HCT116 (cell line): Measurements from ENCODE around the gene YWHAG.
"Not testable (repeated sequence)": the region's sequence is repeated elsewhere in the genome, so short reads cannot be mapped to it uniquely, and the experiment has no call there.

Experiments used
- ATF3 ChIP-seq: IDR thresholded peaks from 2 replicates; pipeline ENCODE4 v1.6.1; 2012
- CTCF ChIP-seq, 3 experiments: fragments of 200-600 bp in 1 of 3; sonication (generic) in 1 of 3; IDR thresholded peaks in 2 of 3; conservative IDR thresholded peaks in 1 of 3; 2 replicates each; pipeline ENCODE4 v1.5.1; 2012 to 2017; ENCODE audit warnings: low read depth in 2 of 3, low read length in 2 of 3, antibody characterized with exemption in 1 of 3, borderline replicate concordance in 1 of 3, control low read depth in 1 of 3, mild to moderate bottlenecking in 1 of 3, mixed read lengths in 1 of 3, mixed run types in 1 of 3, moderate library complexity in 1 of 3; ENCODE audit not compliant: insufficient read depth in 1 of 3
- EZH2 ChIP-seq: fragments of 200-600 bp; sonication (generic); IDR thresholded peaks from 2 replicates; pipeline ENCODE4 v1.6.1; 2017; ENCODE audit warnings: antibody characterized with exemption, mixed run types
- EZH2phosphoT487 ChIP-seq: fragments of 200-600 bp; IDR thresholded peaks from 2 replicates; pipeline ENCODE4 v1.6.1; 2018; ENCODE audit warnings: antibody characterized with exemption, borderline replicate concordance
- MAX ChIP-seq: IDR thresholded peaks from 2 replicates; pipeline ENCODE4 v1.6.1; 2012
- POLR2AphosphoS5 ChIP-seq: IDR thresholded peaks from 2 replicates; pipeline ENCODE4 v1.6.1; 2011; ENCODE audit warnings: mild to moderate bottlenecking, low read depth, low read length, moderate library complexity
- REST ChIP-seq: IDR thresholded peaks from 2 replicates; pipeline ENCODE4 v1.6.1; 2012; ENCODE audit warnings: low read depth
- SIN3A ChIP-seq: IDR thresholded peaks from 2 replicates; pipeline ENCODE4 v1.6.1; 2012; ENCODE audit warnings: low read depth
- SP1 ChIP-seq: IDR thresholded peaks from 2 replicates; pipeline ENCODE4 v1.6.1; 2012; ENCODE audit warnings: low read depth
- SRF ChIP-seq: IDR thresholded peaks from 2 replicates; pipeline ENCODE4 v1.6.1; 2012; ENCODE audit warnings: low read depth
- TCF7L2 ChIP-seq: IDR thresholded peaks from 2 replicates; pipeline ENCODE4 v1.7.0; 2011; ENCODE audit warnings: borderline replicate concordance, inconsistent platforms; ENCODE audit not compliant: insufficient read depth, insufficient read length; ENCODE audit errors: extremely low read depth
- ZNF274 ChIP-seq: fragments of 200-500 bp; sonication (Bioruptor generic); IDR thresholded peaks from 2 replicates; pipeline ENCODE4 v1.6.1; 2014; ENCODE audit warnings: mild to moderate bottlenecking, low read depth, low read length, inconsistent platforms

GRCh38 chr7:76395605-76395964 lies 36.8 kb upstream of the YWHAG start:
- TF ChIP-seq CTCF (IDR thresholded peaks at IDR 0.05 in 2 of 3, conservative IDR thresholded peaks at IDR 0.05 in 1 of 3; ENCODE audit: borderline replicate concordance in 1 of 3, insufficient read depth in 1 of 3, low read depth in 2 of 3, low read length in 2 of 3); MAX; SP1; REST; TCF7L2; POLR2AphosphoS5; SIN3A; SRF; EZH2; ZNF274; ATF3; EZH2phosphoT487: not testable (repeated sequence)
